NCI-H524 (cell line): ENCODE measurements around the gene DUSP22.

Experiments
- DNase-seq, 2 experiments: peaks; one replicate each; lab custom pipeline; 2025; lab: John Stamatoyannopoulos, UW

DUSP22 gene

DNA sequence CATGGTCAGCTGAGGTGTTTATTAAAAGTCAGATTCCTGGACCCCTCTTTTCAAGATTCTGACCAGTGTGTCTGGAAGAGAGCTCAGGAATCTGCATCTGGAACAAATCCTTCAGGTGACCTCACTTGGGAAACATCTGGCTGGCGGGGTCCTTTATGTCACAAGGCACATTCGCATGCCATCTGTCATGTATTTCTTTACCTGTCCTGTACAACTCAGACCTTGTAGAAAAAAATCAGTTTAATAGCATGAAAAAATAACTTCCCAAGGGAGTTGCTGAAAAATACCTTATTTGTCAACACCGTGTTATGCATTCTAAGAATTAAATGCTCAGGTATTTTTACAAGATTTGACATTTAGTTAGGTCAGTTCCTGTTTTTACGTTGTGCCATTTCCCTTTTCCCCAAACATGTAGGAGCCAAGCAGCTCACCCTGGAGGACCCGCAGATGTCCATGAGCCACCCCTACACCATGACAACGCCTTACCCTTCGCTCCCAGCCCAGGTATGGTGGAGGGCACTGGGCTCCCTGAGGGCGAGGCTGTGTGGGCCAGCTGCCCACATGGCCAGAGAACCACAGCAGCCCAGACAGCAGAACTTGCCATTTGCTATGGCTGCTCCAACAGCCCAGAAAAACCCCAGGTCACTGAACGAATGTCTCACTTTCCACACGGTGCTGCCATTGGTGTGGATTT, 103.3 kb downstream of the DUSP22 start:
- no peak for DNase-seq

DNA sequence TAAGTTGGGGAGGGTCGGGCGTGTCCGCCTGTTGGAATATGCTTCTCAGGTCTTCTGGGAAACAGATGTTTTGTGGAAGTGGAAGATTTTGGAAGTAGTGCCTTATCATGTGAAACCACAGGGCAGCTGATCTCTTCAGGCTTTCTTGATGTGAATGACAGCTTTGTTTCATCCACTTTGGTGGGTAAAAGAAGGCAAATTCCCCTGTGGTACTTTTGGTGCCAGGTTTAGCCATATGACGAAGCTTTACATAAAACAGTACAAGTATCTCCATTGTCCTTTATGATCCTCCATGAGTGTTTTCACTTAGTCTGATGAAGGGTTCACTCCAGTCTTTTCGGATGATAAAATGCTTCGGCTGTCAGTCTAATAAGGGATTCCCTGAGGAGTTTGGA, 103.8 kb downstream of the DUSP22 start:
- DNase-seq, result no peak

DNA sequence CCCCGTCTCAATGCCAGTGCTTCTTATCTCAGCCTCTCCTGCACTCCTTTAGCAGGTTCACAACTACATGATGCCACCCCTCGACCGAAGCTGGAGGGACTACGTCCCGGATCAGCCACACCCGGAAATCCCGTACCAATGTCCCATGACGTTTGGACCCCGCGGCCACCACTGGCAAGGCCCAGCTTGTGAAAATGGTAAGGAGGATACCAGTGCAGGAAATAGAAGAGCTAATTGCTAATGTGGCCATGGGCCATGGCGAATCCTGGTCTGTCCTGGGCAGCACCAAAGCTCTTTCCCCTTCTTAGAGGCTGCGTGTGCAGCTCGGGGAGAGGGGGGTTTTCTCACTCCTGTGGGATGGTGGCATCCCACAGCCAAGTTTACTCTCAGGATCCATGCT, 104.8 kb downstream of the DUSP22 start:
- DNase-seq, result no peak

GRCh38 chr6:397604-398003, 105.3 kb downstream of the DUSP22 start:
- no peak for DNase-seq

DNA sequence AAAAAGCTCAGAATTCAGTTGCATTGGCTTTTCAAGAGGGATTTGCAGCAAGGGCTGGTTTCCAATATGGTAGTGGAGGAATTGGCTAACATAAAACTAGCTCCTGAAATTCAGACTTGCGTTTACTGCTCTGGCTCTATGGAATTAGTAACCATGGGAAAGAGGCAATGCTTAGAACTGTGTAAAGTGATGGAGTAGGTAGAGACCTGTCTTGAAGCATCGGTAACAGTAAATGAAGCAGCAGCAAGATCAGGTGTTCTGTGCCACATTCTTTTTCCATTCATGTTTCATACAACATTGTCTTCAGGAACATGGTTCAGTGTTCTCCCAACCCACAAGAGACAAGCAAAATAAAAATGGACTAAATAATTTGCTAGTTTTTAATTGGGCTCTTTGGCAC, 105.8 kb downstream of the DUSP22 start:
- DNase-seq, result no peak

GRCh38 chr6:398558-399078, 106.3 kb downstream of the DUSP22 start:
- DNase-seq, result no peak

GRCh38 chr6:399785-400534, 107.7 kb downstream of the DUSP22 start:
- DNase-seq, result no peak

DNA sequence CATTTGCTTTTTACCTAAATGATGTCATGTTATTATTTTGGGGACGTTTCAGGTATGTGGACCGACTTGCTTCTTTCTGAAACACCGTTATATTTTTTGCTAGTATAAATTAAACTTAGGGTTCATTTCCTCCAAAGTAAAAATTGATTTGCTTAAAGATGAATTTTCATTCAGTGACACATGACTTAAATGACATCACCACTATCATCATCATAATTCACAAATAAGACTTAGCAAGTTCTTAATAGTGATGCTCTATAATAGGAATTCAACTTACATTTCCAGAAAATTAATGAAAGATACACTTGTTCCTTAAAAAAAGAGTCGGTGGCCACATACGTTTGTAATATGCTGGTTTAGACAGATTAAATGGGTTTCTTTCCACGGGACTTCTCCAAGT, 108.5 kb downstream of the DUSP22 start:
- no peak for DNase-seq
